Measurements from ENCODE around the gene AASDH. TPM values are rescaled to one million over a fixed set of nuclear protein-coding genes. Genes with fewer than 3 reads are reported as not detected.

Gene AASDH
- polyA plus RNA-seq, 1 donor (not counting 4 experiments of a cell fraction or from before 2014, with no cell fraction given): 15.5 TPM

DNA sequence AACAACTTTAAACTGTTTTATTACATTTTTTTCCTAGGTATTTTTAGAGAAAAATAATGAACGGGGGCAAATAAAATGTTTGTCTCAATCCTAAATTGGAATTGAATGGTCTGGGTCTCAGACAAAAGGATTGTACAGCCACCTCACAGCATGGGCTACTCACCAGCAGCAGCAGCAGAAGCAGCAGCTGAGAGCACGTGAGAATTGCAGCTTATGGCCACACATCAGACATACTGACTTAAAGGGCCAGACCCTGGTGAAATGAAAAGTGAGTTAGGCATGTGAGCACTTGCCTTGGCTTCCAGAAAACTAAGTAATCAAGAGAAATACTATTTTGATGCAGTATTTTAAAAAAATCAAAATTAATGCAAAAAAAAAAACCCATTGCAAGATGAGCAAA, 56.6 kb downstream of the AASDH start:
- H3K9me3 ChIP-seq (ENCODE audit: control insufficient read depth, low read depth, low read length): no peaks in the 10 kb centered on the region
- H3K27ac ChIP-seq (ENCODE audit: control insufficient read depth, insufficient read depth, low read length): no peak overlapping the region
- TF ChIP-seq, protein P1, sequence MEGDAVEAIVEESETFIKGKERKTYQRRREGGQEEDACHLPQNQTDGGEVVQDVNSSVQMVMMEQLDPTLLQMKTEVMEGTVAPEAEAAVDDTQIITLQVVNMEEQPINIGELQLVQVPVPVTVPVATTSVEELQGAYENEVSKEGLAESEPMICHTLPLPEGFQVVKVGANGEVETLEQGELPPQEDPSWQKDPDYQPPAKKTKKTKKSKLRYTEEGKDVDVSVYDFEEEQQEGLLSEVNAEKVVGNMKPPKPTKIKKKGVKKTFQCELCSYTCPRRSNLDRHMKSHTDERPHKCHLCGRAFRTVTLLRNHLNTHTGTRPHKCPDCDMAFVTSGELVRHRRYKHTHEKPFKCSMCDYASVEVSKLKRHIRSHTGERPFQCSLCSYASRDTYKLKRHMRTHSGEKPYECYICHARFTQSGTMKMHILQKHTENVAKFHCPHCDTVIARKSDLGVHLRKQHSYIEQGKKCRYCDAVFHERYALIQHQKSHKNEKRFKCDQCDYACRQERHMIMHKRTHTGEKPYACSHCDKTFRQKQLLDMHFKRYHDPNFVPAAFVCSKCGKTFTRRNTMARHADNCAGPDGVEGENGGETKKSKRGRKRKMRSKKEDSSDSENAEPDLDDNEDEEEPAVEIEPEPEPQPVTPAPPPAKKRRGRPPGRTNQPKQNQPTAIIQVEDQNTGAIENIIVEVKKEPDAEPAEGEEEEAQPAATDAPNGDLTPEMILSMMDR (optimal IDR thresholded peaks at IDR 0.05 in 1 of 3, IDR thresholded peaks at IDR 0.05 in 1 of 3, conservative IDR thresholded peaks at IDR 0.05 in 1 of 3; ENCODE audit: extremely low read depth in 1 of 3, insufficient read depth in 2 of 3, low read length in 3 of 3): no peak
- no peak for TF ChIP-seq EZH2 (IDR thresholded peaks at IDR 0.05; ENCODE audit: low read length)
- no peaks in the 10 kb centered on the region for H3K9me1 ChIP-seq (ENCODE audit: control insufficient read depth, extremely low read depth, insufficient read depth, low read length)
- H2AFZ ChIP-seq (ENCODE audit: control insufficient read depth, low read length): no peak overlapping the region
- H3K4me1 ChIP-seq (ENCODE audit: control insufficient read depth, extremely low read depth, insufficient read depth, low read length): no peaks in the 10 kb centered on the region
- no peak overlapping the region for H3K4me3 ChIP-seq (ENCODE audit: control insufficient read depth in 2 of 3, extremely low read depth in 1 of 3, insufficient read depth in 2 of 3, low read depth in 1 of 3, low read length in 3 of 3)
- H3K27me3 ChIP-seq (ENCODE audit: control insufficient read depth, extremely low read depth, insufficient read depth, low read length): no peaks in the 10 kb centered on the region
- FAIRE-seq: no peak
- no peak for DNase-seq (ENCODE audit: low read depth, low spot score)
- H3K79me2 ChIP-seq (ENCODE audit: control insufficient read depth, insufficient read depth, low read length): no peaks in the 10 kb centered on the region
- no peaks in the 10 kb centered on the region for H3K36me3 ChIP-seq (ENCODE audit: control insufficient read depth in 2 of 2, extremely low read depth in 1 of 2, insufficient read depth in 2 of 2, low read length in 2 of 2)
- H3K9ac ChIP-seq (ENCODE audit: control insufficient read depth, extremely low read depth, insufficient read depth, low read length): no peak overlapping the region
- dilution Hi-C loops (cut with MboI; ENCODE audit: extremely low pct_ligation_motif_present, low sequenced_read_pairs): no loop called here
- H4K20me1 ChIP-seq (ENCODE audit: control insufficient read depth, extremely low read depth, insufficient read depth, low read length): no peaks in the 10 kb centered on the region
- no peak overlapping the region for H3K4me2 ChIP-seq (ENCODE audit: control insufficient read depth, extremely low read depth, insufficient read depth, low read depth, low read length)

DNA sequence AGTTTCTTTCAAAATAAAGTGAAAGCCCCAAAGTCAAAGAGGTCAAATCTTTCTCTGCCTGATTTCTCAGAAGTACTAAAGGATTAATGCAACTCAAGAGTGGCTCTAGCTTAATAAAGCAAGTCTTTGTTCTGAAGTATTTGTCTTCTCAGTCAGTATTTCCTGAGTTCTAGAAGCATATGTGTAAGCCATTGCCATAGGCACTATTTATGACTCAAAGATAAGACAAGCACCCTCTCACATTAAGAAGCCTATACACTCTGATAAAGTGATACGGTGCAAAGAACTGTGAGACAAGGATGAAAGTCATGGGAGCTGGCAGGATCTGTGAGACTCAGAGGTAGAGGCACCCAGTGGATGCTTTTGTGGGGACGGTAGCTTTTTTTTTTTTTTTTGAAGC, 60.9 kb downstream of the AASDH start:
- Histone ChIP-seq H3K27me3 (ENCODE audit: control insufficient read depth, extremely low read depth, insufficient read depth, low read length) (no peaks in the 10 kb centered on the region), H3K9me1 (ENCODE audit: control insufficient read depth, extremely low read depth, insufficient read depth, low read length) (no peaks in the 10 kb centered on the region), H3K4me3 (ENCODE audit: control insufficient read depth in 2 of 3, extremely low read depth in 1 of 3, insufficient read depth in 2 of 3, low read depth in 1 of 3, low read length in 3 of 3) (no peak overlapping the region), H3K36me3 (ENCODE audit: control insufficient read depth in 2 of 2, extremely low read depth in 1 of 2, insufficient read depth in 2 of 2, low read length in 2 of 2) (no peaks in the 10 kb centered on the region), H3K4me2 (ENCODE audit: control insufficient read depth, extremely low read depth, insufficient read depth, low read depth, low read length) (no peak overlapping the region), H3K9ac (ENCODE audit: control insufficient read depth, extremely low read depth, insufficient read depth, low read length) (no peak overlapping the region), H3K9me3 (ENCODE audit: control insufficient read depth, low read depth, low read length) (no peaks in the 10 kb centered on the region), H3K27ac (ENCODE audit: control insufficient read depth, insufficient read depth, low read length) (no peak overlapping the region), H4K20me1 (ENCODE audit: control insufficient read depth, extremely low read depth, insufficient read depth, low read length) (no peaks in the 10 kb centered on the region), H2AFZ (ENCODE audit: control insufficient read depth, low read length) (no peak overlapping the region), H3K79me2 (ENCODE audit: control insufficient read depth, insufficient read depth, low read length) (no peaks in the 10 kb centered on the region), H3K4me1 (ENCODE audit: control insufficient read depth, extremely low read depth, insufficient read depth, low read length) (no peaks in the 10 kb centered on the region)
- peak; percentile 61 for FAIRE-seq
- DNase-seq (ENCODE audit: low read depth, low spot score): no peak
- TF ChIP-seq, protein P1 (optimal IDR thresholded peaks at IDR 0.05 in 1 of 3, IDR thresholded peaks at IDR 0.05 in 1 of 3, conservative IDR thresholded peaks at IDR 0.05 in 1 of 3; ENCODE audit: extremely low read depth in 1 of 3, insufficient read depth in 2 of 3, low read length in 3 of 3): no peak
- TF ChIP-seq EZH2 (IDR thresholded peaks at IDR 0.05; ENCODE audit: low read length): no peak
- dilution Hi-C loops (cut with MboI; ENCODE audit: extremely low pct_ligation_motif_present, low sequenced_read_pairs): no loop called here
